ENCODE measurements around the gene ITPR3. TPM values are rescaled to one million over a fixed set of nuclear protein-coding genes. Genes with fewer than 3 reads are reported as not detected.
A peak's percentile ranks its signal among the peaks of the same experiment; 100 is the strongest.

ITPR3 gene
- total RNA-seq, 1 donor from 2014 or later = 21.6 TPM

DNA sequence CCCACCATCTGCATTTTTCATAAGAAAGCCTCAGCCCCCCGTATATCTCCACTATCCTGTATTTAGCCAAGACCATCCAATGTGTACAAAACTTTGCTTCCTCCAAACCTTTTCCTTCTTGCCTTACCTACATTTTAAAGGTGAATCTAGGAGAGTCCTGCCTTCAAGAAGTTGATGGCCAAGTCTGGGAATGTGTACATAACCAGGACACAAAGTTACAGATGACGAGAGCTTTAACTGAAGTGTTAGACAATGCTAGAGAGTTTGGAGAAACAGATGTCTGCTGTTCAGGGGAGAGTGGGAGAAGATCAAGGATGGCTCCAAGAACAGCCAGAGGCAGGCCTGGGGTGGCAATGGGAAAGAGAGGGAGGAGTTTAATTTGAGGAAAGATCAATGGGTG is 92.7 kb downstream of the ITPR3 start:
- DNase-seq (ENCODE audit: extremely low spot score, unreplicated experiment) = no peak
- peaks cover 3% of the 10 kb centered on the region for H3K27me3 Mint-ChIP-seq (ENCODE audit: unreplicated experiment)
- TF ChIP-seq, protein P1, sequence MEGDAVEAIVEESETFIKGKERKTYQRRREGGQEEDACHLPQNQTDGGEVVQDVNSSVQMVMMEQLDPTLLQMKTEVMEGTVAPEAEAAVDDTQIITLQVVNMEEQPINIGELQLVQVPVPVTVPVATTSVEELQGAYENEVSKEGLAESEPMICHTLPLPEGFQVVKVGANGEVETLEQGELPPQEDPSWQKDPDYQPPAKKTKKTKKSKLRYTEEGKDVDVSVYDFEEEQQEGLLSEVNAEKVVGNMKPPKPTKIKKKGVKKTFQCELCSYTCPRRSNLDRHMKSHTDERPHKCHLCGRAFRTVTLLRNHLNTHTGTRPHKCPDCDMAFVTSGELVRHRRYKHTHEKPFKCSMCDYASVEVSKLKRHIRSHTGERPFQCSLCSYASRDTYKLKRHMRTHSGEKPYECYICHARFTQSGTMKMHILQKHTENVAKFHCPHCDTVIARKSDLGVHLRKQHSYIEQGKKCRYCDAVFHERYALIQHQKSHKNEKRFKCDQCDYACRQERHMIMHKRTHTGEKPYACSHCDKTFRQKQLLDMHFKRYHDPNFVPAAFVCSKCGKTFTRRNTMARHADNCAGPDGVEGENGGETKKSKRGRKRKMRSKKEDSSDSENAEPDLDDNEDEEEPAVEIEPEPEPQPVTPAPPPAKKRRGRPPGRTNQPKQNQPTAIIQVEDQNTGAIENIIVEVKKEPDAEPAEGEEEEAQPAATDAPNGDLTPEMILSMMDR (IDR thresholded peaks at IDR 0.05) = no peak
- peaks cover 33% of the 10 kb centered on the region for H3K4me1 Mint-ChIP-seq (ENCODE audit: unreplicated experiment)
- H3K27ac Mint-ChIP-seq (ENCODE audit: unreplicated experiment) = no peak overlapping the region
- peaks cover 6% of the 10 kb centered on the region for H3K36me3 Mint-ChIP-seq (ENCODE audit: unreplicated experiment)
- H3K9me3 Mint-ChIP-seq (ENCODE audit: unreplicated experiment) = no peaks in the 10 kb centered on the region
- no peak overlapping the region for H3K4me3 Mint-ChIP-seq (ENCODE audit: unreplicated experiment)

DNA sequence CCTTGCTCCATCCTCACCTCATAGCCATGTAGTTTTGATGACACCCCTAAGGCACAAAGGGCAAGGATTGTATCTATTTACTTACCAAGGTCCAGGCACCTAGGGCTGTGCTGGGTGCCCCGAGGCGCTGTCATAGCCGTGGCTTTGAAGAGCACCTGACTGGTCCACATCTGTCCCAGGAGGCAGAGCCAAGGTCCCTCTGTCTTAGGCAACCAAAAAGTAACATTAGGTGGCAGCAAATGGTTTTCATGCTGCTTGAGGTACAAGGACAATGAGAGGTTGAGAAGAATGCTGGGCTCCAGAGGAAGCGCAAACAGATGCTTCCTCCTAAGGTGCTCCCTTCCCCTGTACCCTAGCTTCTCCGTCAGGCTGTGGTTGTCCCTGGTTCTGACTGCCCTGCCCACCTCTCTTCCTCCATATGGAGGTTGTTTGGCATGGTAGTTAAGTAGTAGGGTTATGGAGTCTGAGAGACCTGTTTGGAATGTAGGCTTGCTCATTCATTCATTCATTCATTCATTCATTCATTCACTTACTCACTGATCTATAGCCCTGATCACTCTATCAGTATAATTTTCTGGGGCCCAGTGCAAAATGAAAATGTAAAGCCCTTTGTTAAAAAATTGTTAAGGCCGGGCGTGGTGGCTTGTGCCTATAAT is 93.4 kb downstream of the ITPR3 start:
- TF ChIP-seq, protein P1 (IDR thresholded peaks at IDR 0.05) = no peak
- no peaks in the 10 kb centered on the region for H3K36me3 Mint-ChIP-seq (ENCODE audit: unreplicated experiment)
- DNase-seq (ENCODE audit: extremely low spot score, unreplicated experiment) = no peak
- no peaks in the 10 kb centered on the region for H3K9me3 Mint-ChIP-seq (ENCODE audit: unreplicated experiment)
- H3K27me3 Mint-ChIP-seq (ENCODE audit: unreplicated experiment) = peaks cover 3% of the 10 kb centered on the region
- H3K27ac Mint-ChIP-seq (ENCODE audit: unreplicated experiment) = no peak overlapping the region
- H3K4me1 Mint-ChIP-seq (ENCODE audit: unreplicated experiment) = peaks cover 29% of the 10 kb centered on the region
- no peak overlapping the region for H3K4me3 Mint-ChIP-seq (ENCODE audit: unreplicated experiment)

DNA sequence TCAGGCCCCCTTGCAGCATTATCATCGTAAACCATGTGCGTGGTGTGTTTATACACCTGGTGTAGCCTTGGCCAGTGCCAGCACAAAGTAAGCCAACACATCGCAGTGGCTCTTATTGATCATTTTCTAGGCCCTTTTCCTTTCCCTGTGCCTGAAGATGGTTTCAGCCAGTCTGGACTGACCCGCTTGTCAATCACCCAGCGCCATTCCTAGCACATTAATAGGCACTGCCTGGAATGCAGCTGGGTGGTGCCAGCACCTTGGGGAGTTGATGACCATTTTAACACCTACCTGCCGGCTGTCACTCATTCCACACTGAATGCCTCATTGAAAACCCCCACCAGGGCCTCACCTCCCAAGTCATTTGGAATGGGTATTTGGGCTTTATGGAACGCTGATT is 95.3 kb downstream of the ITPR3 start:
- Mint-ChIP-seq H3K36me3 (ENCODE audit: unreplicated experiment) (no peaks in the 10 kb centered on the region), H3K4me1 (ENCODE audit: unreplicated experiment) (peaks cover 16% of the 10 kb centered on the region), H3K4me3 (ENCODE audit: unreplicated experiment) (no peak overlapping the region), H3K27ac (ENCODE audit: unreplicated experiment) (no peak overlapping the region), H3K9me3 (ENCODE audit: unreplicated experiment) (no peaks in the 10 kb centered on the region), H3K27me3 (ENCODE audit: unreplicated experiment) (peaks cover 3% of the 10 kb centered on the region)
- no peak for DNase-seq (ENCODE audit: extremely low spot score, unreplicated experiment)
- TF ChIP-seq, protein P1 (IDR thresholded peaks at IDR 0.05) = no peak

DNA sequence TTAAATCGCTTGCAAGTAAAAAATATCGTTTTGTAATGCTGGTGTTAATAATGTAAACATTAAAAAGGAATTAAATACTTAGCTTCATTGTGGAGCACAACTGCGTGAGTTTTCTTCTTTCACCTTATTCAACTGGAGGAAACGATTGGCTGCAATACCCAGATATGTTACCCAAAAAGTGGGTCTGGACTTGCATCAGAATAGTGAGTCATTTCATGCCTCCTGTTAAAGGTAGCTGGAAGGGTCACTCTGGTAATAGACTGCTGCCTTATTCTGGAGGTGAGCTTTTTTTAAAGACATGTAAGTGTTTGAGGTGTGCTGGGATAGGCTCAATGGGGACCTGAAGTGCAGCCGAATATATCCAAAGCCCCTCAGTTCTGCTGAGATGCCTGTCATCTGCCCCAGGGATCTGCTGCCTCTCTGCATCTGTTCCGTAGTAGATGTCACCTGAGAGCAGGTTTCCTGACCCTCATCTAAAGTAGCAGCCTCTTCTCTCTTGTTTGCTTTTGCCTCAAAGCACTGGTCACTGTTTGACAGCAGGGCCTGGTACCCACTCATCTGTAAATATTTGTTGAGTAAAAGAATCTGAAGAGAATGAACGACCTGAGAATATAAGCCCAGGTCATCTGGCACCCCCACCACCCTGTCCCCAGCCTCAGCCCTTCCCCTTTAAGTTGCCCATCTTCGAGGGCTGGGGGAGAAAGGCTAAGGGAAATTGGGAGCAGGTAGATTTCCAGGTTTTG is 95.9 kb downstream of the ITPR3 start:
- no peak overlapping the region for H3K27ac Mint-ChIP-seq (ENCODE audit: unreplicated experiment)
- no peaks in the 10 kb centered on the region for H3K9me3 Mint-ChIP-seq (ENCODE audit: unreplicated experiment)
- TF ChIP-seq, protein P1 (IDR thresholded peaks at IDR 0.05) = no peak
- peaks cover 11% of the 10 kb centered on the region for H3K4me1 Mint-ChIP-seq (ENCODE audit: unreplicated experiment)
- no peak for DNase-seq (ENCODE audit: extremely low spot score, unreplicated experiment)
- no peak overlapping the region for H3K4me3 Mint-ChIP-seq (ENCODE audit: unreplicated experiment)
- H3K27me3 Mint-ChIP-seq (ENCODE audit: unreplicated experiment) = peaks cover 3% of the 10 kb centered on the region
- no peaks in the 10 kb centered on the region for H3K36me3 Mint-ChIP-seq (ENCODE audit: unreplicated experiment)

DNA sequence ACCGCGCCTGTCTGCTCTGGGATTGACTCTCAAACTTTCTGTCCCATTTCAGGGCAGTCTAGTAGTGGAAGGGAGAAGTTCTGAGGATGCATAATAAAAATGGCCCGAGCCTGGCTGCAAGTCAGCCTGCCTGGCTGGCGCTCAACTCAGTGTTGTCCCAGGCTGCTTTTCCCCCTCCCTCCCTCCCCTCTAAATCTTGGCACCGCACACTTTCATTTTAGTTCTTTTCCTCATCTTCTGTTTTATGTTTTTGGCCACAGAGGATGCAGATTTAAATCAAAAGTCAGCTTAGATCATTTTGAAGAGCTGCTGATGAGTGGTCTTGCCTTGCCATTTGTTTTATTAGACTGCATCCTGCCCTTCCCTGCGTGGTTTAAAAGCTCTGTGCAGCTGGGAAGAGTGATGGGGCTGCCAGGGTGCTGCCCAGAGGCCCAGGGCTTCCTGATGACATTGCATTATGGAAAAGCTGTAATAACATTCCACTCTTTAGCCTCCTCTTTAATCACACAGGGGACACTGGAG is 96.9 kb downstream of the ITPR3 start:
- H3K36me3 Mint-ChIP-seq (ENCODE audit: unreplicated experiment) = peaks cover 4% of the 10 kb centered on the region
- no peak overlapping the region for H3K4me3 Mint-ChIP-seq (ENCODE audit: unreplicated experiment)
- no peak for DNase-seq (ENCODE audit: extremely low spot score, unreplicated experiment)
- TF ChIP-seq, protein P1 (IDR thresholded peaks at IDR 0.05) = no peak
- H3K4me1 Mint-ChIP-seq (ENCODE audit: unreplicated experiment) = peaks cover 11% of the 10 kb centered on the region
- H3K27me3 Mint-ChIP-seq (ENCODE audit: unreplicated experiment) = peaks cover 3% of the 10 kb centered on the region
- no peaks in the 10 kb centered on the region for H3K9me3 Mint-ChIP-seq (ENCODE audit: unreplicated experiment)
- H3K27ac Mint-ChIP-seq (ENCODE audit: unreplicated experiment) = peak overlapping the region; percentile 23
